ENCODE data around the gene TUBA8.
A peak's percentile ranks its signal among the peaks of the same experiment; 100 is the strongest.
"Not testable (repeated sequence)": the region's sequence is repeated elsewhere in the genome, so short reads cannot be mapped to it uniquely, and the experiment has no call there.

TUBA8 gene

DNA sequence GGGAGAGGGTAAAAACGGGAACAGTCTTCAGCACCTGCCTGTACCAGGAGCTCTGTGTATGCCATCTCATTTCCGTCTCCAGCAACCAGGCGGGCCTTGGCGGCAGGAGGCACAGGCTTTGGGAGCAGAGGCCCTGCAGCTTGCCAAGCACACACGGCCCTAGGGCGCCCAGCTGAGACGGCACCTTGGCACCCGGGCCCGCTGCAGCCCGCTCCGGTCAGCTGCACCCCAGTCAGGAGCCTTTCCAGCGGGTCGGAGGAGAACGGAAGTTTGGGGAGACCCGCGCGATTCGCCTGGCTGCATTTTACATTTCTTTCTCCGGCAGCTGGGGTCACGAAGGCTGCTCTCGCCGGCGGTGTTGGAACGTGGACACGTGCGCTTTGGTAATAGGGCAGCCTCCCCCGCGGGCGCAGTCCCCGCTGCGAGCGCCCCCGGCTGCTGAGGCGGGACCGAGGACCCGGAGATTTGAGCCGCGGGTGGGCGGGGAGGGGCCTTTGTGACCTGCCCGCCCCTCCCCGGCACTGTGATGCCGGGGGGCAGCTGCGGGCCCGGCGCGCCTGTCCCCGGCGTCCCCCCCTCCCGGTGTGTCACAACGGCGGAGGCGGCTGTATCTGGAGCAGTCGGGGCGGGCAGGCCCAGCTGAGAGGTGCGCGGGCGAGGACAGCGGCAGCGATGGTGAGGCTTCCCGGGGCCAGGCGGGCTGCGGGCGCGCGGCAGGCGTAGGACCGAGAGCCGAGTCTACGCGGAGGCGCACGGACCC lies at the start of gene TUBA8:
TSS of gene TUBA8 (plus strand) at position 616 of the 760 bp plus-strand sequence. CDS start at position 673, 57 bp downstream.
- DNase-seq = no peak

DNA sequence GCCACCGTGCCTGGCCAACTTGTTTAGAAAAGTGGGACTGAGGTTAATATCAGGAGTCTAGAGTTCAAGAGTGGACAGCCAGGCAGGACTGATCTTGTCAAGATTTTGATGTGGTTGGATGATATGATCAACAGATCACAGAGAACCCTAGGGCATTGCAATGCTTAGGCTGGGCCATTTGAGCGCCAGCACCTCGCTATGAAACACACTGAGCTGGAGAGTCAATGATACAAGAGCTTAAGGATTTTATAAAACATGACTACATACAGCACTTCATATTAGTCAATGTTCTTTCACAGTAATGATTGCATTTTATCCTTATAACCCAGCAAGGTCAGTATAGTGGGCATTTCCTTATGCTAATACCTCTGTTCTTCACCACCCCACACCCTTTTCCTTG lies 48.2 kb upstream of the TUBA8 start:
- DNase-seq = no peak

DNA sequence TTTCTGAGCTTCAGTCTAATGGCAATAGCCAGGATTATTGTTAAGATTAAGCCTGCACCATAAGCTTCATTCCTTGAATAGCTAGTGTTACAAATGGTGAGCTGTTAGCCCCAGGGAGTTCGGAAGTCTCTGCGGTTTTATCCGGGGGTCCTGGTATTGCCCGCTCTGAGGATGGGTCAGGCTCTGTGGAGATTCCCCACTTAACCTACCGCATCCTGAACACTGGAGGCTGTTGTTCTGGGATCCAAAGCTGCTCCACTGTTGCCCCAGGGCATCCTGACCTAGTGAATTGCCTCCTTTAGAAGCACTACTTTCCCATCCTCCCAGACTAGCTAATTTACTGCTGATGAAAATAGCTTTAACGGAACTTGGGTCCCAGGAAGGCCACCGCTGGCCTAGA lies 47.3 kb upstream of the TUBA8 start:
- no peak for DNase-seq

DNA sequence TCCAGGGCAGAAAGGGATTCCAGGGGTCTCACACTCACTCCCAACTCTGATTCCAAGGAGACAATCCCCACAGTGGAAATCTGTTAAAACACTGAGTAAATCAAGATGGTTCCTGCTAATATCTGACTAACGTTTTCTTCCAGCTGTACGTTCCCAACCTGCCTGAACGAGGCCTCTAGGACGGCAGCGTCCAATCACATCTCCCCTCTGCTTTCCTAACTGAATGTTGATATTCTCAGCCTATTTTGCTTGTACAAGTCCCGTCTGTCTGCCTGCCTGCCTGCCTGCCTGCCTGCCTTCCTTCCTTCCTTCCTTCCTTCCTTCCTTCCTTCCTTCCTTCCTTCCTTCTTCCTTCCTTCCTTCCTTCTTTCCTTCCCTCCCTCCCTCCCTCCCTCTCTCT lies 46.9 kb upstream of the TUBA8 start:
- DNase-seq = not testable (repeated sequence)

DNA sequence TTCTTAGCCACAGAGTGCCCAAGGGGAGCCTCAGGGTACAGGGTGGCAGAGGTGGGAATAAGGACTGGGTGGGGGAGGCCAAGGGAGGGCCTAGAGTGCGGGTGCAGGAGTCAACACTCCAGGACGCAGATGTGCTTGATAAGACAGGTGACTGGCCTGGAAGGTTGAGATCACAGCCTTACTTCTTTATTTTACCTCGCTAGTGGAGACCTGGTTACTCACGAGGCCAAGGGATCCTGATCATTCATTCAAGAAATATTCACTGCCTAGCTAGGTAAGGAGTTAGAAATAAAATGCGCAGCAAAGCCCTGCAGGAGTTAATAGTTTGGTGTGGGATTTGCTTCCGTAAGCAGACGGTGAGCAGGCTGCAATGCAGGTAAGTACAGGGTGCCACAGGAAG lies 46.0 kb upstream of the TUBA8 start:
- no peak for DNase-seq

DNA sequence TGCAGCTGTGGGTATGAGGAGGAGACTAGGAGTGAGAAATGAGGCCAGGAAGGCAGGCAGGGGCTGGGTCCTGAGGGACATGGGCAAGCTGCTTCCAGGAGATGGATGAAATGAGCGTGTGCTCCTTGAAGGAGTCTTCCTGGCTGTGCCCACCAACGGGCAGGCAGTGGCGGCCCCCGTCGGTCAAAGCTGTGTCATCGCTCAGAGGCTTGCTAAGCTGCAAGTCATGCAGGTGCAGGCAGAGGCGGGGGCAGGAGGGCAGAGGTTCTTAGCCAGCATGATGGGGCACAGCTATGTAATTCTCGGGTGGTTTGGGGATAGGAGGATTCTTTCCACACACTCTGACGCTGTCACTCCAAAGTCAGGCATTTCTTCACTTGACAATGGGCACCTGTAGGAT lies 45.4 kb upstream of the TUBA8 start:
- no peak for DNase-seq

DNA sequence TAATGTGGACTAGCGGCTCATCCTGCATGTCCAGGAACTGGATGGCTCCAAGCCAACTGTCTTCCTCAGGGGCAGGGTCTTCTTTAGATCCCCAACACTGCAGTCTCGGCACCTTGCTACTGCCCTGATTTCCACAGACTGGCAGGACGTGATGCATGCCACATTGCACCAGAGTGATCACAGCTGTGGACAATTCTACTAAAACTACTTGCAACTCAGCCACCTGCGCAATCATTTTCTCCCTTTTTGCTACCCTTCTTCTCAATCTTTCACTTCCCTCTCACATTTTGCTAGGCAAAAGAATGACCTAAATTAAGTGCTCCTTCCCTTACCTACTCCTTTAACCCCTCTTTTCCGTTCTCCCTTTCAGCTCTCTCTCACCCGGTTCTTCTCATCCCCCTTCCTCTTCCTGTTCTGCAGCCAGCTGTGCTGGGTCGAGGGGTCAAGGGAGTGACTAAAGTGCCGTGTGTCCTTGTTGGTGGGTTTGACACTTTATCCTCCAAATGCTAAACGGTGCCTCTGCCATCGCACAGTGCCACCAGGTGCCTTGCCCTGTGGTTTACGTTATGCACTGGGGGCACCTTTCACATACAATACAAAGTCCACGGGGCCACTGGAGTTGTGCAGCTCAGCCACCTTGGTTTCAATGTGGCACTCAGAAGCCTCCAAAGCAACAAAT lies 44.3 kb upstream of the TUBA8 start:
- DNase-seq = no peak

DNA sequence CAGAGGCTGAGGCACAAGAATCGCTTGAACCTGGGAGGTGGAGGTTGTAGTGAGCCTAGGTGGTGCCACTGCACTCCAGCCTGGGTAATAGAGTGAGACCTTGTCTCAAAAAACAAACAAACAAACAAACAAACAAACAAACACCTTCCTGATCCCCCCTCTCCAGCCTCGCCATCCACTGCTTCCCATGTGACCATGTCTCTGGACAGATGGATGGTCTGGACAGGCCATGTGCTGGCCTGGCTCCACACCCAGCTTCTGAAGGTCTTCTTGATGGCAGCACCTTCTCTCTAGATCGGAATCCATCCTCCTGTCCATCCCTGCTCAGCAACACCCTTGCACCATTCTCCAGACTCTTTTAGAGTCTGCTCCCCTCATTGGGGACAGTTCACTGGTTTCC lies 43.5 kb upstream of the TUBA8 start:
- no peak for DNase-seq

DNA sequence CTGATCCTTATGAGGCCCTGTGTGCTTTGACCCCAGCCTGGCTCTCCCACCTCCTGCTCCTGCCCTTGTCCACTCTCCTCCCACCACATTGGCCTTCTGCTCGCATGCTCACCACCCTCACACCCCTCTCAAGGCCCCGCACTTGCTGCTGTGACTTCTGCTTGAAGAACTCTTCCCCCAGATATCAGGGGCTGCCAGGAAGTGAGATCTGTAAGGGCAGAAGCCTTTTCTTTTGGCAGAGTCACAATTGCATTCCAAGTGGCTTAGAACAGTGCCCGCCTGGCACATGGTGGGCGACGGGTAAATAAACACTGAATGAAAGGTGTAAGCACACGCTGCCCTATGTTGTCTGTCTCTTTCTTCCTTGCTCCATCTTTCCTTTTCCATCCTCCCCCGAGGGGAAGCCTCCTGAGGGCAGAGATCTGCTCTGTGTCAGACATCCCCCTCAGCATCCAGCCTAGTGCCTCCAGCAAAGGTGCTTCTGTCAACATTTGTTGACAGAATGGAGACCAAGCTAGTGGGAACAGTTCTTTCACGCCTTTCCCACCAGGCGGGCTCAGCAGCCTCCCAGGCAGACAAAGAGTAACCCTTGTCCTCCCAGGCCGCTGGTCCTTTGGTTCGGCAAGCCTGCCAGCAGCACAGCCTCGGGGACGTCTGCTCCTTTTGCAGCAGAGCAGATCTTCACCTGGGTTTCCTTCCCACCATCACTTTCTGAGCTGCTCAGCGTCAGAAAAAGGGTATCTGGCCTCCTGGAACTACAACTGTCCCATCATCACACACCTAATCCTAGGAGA lies 42.9 kb upstream of the TUBA8 start:
- DNase-seq = no peak

DNA sequence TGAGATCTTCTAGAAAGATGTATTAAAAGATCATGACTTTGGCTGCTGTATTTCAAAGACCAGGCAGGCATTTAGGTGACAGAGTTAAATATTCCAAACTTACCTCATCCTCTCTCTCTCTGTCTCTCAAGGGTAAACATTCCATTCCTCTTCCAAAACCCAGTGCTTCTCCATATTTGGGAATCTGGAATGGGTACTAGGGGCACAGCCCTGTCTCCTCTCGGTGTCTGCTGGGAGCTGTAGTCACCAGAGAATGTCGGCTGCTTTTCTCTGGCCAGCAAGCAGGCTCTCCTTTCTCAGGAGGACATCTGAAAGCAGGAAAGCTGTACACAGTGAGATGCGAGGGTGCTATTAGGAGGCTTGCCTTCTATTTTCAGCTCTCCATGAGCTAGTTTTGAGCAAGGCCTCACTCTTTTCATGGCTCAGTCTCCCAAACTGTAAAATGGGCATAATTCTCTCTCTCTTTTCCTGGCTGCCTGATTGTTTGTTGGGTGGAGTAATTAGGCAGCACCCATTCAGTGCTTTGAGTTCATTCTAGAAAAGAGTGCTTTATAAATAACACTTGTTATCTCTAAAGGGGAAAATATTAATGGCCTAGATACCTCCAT lies 42.1 kb upstream of the TUBA8 start:
- DNase-seq = no peak

DNA sequence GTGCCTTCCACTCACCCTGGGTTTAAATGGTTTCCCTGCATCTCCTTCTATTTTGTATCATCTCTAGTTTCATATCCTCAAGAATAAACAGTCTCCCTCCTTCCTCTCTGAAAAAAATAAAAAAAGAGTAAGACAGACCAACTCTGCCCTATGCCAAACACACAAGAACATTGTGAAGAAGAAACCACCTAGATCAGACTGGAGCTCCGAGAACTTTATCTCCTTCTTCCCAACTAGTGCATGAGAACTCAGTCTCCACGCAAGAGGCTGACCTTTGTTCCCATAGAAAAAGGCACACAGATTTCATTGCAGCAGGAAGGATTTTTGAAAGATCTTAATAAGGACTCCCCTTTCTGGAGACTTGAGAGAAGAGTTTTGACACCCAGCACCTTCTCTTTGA lies 41.6 kb upstream of the TUBA8 start:
- DNase-seq = no peak

DNA sequence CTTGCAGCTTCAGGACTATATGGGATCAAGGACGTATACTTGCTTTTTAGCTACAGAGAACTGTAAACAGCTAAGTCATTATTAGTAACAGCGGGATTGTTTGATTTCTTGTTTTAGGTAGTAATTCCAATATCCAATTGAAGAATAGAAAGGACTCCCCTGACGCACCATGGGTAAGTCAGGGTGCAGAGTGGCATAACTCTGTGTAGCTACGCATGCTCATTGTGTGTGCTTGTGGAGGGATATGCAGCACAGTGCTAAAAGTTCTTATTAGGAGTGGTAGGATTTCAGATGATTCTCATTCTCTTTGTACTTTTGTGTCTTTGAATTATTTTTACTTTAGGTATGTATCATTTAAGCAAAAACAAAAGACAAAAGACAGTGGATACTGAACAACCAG lies 40.6 kb upstream of the TUBA8 start:
- no peak for DNase-seq

DNA sequence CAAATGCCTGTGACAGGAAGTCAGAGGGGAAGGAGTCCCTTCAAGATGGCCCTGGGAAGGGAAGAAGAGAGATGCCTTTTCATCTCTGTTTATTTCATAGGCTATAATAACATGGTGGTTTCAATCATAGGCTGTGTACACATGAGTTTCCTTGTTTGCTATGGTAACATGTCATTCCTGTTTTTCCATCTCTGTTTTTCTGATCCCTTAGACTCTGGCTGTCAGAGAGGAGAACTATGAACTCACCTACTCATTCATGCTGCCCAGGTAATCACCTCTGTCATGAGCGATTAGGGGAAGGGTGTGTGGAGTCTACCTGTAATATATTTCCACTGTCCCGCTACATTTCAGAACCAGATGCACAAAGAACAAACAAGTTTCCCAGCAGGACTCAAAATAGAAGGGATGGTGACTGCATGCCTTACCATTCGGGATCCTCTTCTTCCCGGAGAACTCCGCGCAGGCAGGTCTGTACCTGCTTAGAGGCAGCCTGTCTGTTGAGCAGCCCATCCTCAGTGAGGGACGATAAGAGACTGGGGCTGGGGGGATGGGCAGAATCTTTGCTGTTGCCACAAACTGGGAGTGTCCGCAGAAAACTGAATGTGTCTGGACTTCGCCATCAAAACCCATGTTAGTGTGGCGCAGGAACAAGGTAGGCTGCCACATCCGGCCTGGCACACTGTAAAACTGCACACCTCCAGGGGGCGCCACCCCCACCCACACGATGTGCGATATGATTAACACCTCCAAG lies 39.9 kb upstream of the TUBA8 start:
- peak; percentile 21 for DNase-seq

DNA sequence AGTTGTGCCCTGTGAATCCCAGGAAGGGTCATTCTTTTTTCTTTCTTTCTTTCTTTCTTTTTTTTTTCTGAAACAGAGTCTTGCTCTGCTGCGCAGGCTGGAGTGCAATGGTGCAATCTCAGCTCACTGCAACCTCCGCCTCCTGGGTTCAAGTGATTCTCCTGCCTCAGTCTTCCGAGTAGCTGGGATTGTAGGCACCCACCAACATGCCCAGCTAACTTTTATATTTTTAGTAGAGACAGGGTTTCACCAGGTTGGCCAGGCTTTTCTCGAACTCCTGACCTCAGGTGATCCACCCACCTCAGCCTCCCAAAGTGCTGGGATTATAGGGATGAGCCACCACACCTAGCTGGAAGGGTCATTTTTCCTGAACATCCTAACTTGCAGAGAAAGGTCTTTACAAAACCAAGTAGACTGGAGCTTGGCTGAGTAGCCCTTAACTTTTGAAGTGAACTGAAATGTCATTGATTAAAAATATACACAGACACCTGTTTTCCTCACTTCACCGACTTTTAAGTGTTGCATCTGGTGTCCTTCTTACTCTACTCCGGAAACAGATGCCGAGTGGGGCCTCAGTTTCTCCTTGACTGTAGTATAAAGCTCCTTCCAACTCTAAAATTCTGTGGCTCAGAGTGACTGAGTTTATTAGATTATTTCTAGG lies 39.2 kb upstream of the TUBA8 start:
- not testable (repeated sequence) for DNase-seq

DNA sequence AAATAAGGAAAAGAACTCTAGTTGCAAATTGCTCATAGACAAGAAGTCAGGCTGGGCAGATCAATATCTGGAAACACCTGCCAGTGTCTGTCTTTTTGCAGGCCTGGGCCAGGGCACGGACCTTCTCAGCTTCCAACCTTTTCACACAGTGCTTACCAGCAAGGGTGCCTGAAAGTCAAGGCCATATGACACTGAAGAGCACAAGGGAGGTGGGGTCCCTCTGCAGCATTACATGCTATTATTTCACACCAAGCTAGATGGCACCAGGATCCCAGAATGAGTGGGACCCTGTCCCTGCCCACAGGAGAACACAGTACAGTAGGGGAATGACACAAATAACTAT lies 38.7 kb upstream of the TUBA8 start:
- no peak for DNase-seq

DNA sequence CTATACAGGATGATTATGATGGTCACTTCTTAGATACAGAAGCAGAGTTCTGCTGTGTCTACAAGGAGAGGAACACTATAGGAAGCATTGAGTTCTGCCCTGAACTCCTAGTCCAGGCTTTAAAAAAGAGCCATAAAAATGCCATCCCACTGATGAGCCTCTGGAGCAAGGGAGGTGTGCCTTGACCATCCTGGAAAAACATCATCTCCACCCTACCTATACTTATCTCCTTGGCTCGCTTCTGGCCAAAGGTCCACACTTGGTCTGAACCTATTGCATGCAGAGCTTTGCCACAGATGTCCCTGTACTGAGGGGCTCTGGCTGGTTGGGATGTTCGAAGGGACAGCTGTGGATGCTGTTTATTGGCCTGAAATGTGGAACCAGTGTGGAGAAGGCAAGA lies 37.1 kb upstream of the TUBA8 start:
- no peak for DNase-seq

DNA sequence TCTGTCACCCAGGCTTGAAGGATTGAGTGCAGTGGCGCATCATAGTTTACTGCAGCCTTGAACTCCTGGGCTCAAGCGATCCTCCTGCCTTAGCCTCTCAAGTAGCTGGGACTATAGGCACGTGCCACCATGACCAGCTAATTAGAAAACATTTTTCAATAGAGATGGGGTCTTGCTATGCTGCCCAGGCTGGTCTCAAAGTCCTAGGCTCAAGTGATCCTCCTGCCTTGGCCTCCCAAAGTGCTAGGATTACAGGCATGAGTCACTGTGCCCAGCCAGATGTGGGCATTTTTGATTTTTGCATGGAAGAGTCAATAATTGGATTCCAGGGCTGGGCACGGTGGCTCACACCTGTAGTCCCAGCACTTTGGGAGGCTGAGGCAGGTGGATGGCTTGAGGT lies 36.7 kb upstream of the TUBA8 start:
- DNase-seq = not testable (repeated sequence)

DNA sequence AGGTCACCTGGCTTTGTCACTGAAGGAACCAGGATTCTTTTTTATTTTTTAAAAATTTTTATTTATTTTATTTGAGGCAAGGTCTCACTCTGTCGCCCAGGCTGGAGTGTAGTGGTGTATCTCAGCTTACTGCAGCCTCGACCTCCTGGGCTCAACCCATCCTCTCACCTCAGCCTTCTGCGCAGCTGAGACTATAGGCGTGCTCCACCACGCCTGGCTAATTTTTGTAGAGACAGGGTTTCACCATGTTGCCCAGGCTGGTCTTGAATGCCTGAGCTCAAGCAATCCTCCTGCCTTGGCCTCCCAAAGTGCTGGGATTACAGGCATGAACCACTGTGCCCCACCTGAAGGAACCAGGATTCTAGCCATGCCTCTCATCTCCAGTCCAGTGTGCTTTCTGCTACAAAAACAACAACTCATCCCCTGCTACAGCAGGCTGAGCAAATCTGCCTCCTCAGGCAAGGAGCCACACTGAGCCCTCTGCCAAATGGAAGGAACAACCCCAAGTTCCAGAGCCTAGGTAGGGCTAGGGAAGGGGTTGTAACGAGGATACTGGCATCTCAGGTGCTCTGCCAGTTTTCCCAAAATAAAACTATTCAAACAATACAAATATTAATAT lies 35.4 kb upstream of the TUBA8 start:
- no peak for DNase-seq

DNA sequence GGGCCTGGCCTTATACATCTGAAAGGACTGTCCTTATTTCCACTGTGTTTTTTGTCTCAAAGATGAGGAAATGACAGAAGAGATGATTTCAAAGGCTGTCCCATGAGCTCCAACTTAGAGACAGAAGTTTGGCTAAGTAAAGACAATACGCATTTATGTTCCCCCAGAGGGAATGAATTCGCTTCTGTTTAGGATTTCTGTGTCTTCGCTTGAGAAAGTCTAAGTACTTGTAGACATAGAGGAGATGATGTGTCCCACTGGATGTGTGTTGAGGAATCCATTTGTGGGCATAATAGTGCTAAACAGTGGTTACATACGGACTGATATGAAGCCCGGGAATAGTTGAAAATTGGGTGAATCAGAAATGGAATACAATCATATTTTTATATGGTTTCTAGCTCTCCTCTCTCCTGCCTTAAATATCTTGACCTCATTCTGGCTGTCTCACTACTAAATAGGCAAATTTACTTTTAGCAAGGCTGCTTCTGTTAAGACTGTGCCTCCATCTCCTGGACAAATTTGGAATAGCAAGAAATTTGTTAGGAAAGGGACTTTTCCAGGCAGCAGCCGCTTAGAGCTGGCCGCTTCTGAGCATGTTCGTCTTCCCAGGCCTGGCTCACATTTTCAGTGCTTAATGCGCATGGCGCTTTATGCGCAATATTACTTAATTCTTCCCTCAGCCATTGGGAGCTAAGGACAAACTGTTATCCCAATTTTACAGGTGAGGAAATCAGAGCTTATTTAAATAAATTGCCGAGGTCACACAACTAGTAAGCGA lies 34.7 kb upstream of the TUBA8 start:
- peak; percentile 82 for DNase-seq

DNA sequence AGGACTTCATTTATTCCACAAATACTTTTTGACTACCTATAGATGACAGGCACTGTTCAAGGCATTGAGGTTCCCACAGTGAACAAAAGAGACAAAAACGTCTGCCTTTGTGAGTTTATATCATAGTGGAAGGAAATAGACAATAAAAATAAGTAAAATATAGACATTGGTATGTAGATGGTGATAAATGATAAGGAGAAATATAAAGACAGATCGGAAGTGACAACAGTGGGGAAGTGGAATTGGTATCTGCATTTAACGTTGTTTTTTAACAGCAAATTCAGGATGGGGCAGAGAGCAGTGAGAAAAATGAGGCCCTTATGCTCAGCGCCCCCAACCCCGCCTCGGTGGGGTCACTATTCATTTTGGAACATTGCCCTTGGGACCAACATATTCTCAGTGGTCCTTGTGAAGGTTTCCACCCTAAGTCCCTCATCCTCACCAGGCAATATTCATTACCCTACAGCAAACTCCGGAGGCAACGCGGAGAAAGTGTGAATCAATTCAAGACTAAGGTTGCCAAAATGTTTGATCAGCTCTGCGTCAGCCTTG lies 33.4 kb upstream of the TUBA8 start:
- DNase-seq = no peak

All from NCI-H2029 (cell line).